Activated CD8-positive, alpha-beta memory T cell treated with anti-CD3 and anti-CD28 coated beads, Interleukin-2, amount 50 U/mL, for 24 hours (primary cell): Measurements from ENCODE around the gene GDF11.
"Not testable (repeated sequence)": the region's sequence is repeated elsewhere in the genome, so short reads cannot be mapped to it uniquely, and the experiment has no call there.

Experiments used
- DNase-seq: peaks from one replicate; pipeline ENCODE4 v3.0.0-alpha.2; 2020; ENCODE audit errors: extremely low read depth

Gene GDF11

GRCh38 chr12:55741931-55742680 lies 816 bp upstream of the GDF11 start:
- DNase-seq = no peak

GRCh38 chr12:55743406-55744339 lies 751 bp downstream of the GDF11 start:
- no peak for DNase-seq

GRCh38 chr12:55744340-55745030 lies 1.6 kb downstream of the GDF11 start:
- DNase-seq = no peak

DNA sequence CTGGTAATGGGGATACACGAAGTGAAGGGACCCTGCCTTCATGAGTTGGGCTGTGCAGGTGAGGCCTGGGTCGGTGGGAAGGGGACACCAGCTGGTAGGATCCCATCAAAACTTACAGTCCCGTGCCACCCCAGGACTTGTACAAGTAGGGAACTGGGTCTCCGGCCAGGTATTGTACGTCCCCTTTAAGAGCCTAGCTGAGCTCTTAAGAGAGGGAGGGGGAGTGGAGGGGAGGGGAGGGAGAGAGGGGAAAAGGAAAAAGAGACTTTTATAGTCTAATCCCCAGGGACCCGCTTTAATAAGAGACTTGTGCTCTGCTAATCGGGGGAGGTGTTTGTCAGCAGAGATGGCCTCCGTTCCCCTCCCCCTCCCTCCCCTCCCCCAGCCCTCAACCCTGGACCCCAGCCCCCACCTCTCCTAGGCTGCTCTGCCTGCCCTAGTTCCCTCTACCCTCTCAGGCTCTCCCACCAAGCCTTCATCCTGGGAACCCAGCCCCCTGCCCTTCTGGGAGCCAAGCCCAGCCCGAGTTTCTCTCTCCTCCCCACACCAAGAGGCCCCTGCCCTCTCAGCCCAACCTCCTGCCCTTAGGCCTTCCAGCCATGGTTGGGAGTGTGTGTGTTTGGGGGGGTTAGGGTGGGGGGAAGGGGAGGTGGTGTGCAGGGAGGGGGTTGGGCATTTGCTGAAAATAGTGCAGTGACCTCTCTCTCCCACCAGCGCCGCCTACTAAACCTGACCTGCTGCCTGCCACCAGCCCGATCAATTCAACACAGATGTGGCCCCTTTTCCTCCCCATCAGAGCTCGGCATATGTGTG lies 2.6 kb downstream of the GDF11 start:
- DNase-seq = no peak

DNA sequence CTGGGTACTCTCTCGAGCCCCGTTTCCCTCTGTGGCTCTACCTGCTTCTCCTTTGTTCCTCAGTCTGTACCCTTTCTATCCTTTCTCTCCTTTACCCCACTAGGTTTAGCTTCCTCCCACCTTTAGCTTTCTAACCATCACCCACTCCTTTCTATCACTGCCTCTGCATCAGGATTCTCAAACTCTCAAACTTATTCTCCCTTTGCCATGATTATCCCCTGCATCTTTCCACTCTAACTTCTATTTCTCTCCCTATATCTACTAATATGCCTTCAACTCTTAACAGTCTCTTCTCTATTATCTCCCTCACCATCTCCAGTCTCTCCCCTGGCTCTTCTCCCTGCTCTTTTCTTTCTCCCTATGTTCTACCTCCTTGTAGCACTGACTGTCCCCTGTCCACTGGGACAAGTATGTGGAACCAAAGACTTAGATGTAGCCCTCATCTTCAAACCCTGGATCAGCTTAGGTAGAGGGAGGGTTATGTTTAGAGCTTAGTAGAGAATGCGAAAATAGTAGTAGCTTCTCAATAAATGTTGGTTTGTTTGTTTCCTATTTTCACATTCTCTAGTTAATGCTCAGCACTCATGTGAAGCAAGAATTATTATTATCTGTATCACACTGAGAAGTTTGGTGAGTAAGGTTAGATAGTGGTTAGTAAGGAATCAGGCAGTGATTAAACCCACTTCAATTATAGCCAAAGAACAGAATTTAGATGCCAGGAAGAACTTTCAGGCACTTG lies 3.4 kb downstream of the GDF11 start:
- no peak for DNase-seq

DNA sequence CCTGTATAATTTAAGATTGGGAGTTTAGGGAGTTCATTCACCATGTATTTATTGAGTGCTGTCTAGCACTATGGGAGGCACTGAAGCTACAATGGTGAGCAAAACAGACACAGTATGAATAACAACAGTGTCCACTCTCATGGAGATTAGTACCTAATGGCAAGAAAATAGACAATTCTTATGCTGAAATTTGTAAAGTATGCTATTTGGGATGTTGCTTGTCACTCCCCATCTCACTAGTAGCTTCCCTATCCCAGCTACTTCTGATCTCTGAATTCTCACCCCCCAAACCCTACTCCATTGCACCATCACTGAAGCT lies 4.0 kb downstream of the GDF11 start:
- no peak for DNase-seq

GRCh38 chr12:55748230-55748993 lies 5.5 kb downstream of the GDF11 start:
- no peak for DNase-seq

GRCh38 chr12:55755246-55755645 lies 12.3 kb downstream of the GDF11 start:
- no peak for DNase-seq

GRCh38 chr12:55757701-55758100 lies 14.8 kb downstream of the GDF11 start:
- no peak for DNase-seq

DNA sequence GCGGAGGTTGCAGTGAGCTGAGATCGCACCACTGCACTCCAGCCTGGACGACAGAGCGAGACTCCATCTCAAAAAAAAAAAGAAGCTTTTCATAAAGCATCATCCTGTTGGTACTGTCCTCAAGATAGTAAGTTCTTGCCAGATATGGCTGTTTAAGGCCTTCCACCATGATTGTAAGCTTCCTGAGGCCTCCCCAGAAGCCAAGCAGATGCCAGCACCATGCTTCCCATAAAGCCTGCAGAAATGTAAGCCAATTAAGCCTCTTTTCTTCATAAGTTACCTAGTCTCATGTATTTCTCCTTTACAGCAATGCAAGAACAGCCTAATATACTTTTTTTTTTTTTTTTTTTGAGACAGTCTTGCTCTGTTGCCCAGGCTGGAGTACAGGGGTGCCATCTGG lies 15.7 kb downstream of the GDF11 start:
- not testable (repeated sequence) for DNase-seq

DNA sequence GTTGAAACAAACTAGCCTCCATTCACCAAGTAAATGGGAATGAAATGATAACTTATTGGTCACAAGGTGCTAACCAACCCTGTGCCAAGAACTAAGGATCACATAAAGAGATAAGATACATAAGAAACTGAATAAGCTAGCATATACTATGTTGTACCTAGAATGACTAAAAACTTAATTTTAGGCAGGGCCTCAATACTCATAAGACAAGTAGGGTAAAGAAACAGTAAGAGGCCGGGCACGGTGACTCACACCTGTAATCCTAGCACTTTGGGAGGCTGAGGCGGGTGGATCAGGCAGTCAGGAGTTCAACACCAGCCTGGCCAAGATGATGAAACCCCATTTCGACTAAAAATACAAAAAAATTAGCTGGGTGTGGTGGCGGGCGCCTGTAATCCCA lies 17.7 kb downstream of the GDF11 start:
- no peak for DNase-seq

DNA sequence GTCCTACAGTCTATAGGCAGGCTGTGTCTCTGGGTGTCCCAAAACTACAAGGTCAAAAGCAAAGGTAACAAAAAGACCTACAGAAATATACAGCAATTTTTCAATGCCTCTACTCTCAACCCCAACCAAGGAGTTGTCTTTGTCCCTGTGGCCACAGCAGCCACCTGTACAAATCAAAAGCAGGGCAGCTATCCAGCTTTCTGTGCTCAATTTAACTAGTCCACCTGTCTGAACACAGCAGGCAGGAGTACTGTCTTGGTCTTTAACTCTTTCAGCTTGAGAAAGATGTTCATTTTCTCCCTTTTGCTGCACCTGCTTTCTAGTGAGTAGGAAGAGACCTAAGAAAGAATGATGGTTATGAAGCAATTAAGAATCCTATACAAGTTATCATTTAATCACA lies 19.7 kb downstream of the GDF11 start:
- DNase-seq = no peak

DNA sequence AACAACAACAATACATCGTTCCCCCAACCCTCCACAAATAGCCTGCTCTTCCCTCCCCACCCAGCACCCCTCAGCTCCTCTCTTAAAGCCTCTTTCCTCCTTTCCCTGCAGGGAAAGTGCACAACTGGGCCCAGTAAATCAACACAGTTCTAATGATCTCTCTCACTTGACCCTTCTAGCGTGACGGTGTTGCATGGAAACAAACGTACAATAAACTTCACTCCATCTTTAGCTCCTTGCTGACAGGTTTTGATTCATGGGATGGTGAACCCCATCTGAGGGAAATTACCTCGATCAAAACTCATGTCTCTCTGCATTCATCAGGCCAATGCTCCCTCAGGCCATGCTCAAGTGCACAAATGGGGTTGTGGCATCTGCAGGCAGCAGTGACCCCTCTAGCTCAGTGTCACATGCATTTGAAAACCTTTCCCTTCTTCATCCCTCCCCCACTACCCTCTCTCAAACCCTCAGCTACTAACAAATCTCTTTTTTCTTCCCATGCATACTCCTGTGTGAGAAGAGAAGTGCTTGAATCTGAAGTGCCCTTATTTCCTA lies 22.9 kb downstream of the GDF11 start:
- no peak for DNase-seq

GRCh38 chr12:55767156-55767555 lies 24.2 kb downstream of the GDF11 start:
- no peak for DNase-seq

- DNase-seq = no peak
Measured at GRCh38 chr12:55771736-55772135, 28.8 kb downstream of the GDF11 start.

GRCh38 chr12:55777856-55778255 lies 34.9 kb downstream of the GDF11 start:
- DNase-seq = no peak

DNA sequence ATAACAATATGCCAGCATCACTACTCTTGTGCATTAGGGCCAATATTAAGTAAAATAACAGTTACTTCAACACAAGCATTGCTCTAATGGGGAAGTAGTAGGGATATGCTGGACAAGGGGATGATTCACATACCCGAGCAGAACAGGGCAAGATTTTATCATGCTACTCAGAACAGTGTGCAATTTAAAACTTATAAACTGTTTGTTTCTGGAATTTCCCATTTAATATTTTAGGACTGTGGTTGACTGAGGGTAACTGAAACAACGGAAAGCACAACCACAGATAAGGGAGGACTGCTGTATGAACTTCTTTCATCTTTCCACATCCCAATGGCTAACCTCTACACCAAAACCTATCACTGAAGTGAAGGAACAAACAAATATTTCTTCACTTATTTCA lies 37.8 kb downstream of the GDF11 start:
- DNase-seq = no peak

- DNase-seq = no peak
Measured at GRCh38 chr12:55788546-55788945, 45.6 kb downstream of the GDF11 start.

- no peak for DNase-seq
Measured at GRCh38 chr12:55789171-55789570, 46.2 kb downstream of the GDF11 start.

DNA sequence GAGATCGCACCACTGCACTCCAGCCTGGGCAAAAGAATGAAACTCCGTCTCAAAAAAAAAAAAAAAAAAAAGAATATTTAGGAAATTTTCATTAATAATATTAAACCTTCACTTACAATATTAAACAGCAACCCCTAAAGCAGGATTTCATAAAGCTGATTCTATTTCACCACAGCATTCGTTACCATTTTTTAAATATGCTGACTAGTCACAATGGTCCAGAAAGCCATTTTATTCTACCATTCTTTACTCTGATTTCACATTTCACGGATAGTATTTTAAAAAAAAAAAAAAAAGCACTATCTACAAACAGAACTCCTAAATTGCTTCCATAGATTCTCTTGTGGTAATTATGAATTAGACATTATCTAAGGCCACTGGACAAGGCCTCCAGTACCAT lies 47.0 kb downstream of the GDF11 start:
- DNase-seq = no peak
